Naive B cell (primary cell): ENCODE results near the gene CIZ1. TPM values are rescaled to one million over a fixed set of nuclear protein-coding genes. Genes with fewer than 3 reads are reported as not detected.

ENCODE experiments used
- ATAC-seq, 2 donors: fragments of 150-1000 bp; cut with Tn5 transposase; 2 replicates each; pipeline ENCODE4 v1.10.0; 2021; ENCODE audit warnings: low read depth in 2 of 2, mild to moderate bottlenecking in 2 of 2, moderate library complexity in 2 of 2
- DNase-seq: peaks from one replicate; pipeline ENCODE4 v3.0.0; 2022
- H3K27ac Mint-ChIP-seq, 6 donors: one replicate each; pipeline ENCODE4 v1.8.0; 2020 to 2022; ENCODE audit warnings: mild to moderate bottlenecking in 6 of 6, mixed read lengths in 6 of 6, moderate library complexity in 5 of 6, inconsistent platforms in 2 of 6
- H3K27me3 Mint-ChIP-seq, 3 donors: one replicate each; pipeline ENCODE4 v1.8.0; 2021 to 2022; ENCODE audit warnings: mixed read lengths in 3 of 3, mild to moderate bottlenecking in 1 of 3
- H3K36me3 Mint-ChIP-seq, 2 donors: one replicate each; pipeline ENCODE4 v1.8.0; 2020 to 2022; ENCODE audit warnings: mixed read lengths in 2 of 2, inconsistent platforms in 1 of 2, mild to moderate bottlenecking in 1 of 2
- H3K4me1 Mint-ChIP-seq, 3 donors: one replicate each; pipeline ENCODE4 v1.8.0; 2020 to 2022; ENCODE audit warnings: mixed read lengths in 3 of 3, inconsistent platforms in 1 of 3, mild to moderate bottlenecking in 1 of 3, moderate library complexity in 1 of 3
- H3K4me3 Mint-ChIP-seq, 8 donors: one replicate each; pipeline ENCODE4 v1.8.0; 2020 to 2022; ENCODE audit warnings: mild to moderate bottlenecking in 8 of 8, mixed read lengths in 8 of 8, moderate library complexity in 8 of 8, inconsistent platforms in 2 of 8
- H3K9me3 Mint-ChIP-seq, 7 donors: one replicate each; pipeline ENCODE4 v1.8.0; 2020 to 2022; ENCODE audit warnings: mixed read lengths in 7 of 7, mild to moderate bottlenecking in 5 of 7, inconsistent platforms in 2 of 7, moderate library complexity in 1 of 7
- polyA plus RNA-seq, 6 donors: library from polyadenylated mRNA; unstranded; fragments of 300-500 nt; fragmentation: Illumina TruSeq; gene quantifications; one replicate each; pipeline ENCODE4 v1.2.3, GENCODE V29; 2021; ENCODE audit warnings: low read depth in 6 of 6

The CIZ1 gene
- polyA plus RNA-seq, 6 donors from 2014 or later = 5.6 to 34.6 (median 9.9) TPM

DNA sequence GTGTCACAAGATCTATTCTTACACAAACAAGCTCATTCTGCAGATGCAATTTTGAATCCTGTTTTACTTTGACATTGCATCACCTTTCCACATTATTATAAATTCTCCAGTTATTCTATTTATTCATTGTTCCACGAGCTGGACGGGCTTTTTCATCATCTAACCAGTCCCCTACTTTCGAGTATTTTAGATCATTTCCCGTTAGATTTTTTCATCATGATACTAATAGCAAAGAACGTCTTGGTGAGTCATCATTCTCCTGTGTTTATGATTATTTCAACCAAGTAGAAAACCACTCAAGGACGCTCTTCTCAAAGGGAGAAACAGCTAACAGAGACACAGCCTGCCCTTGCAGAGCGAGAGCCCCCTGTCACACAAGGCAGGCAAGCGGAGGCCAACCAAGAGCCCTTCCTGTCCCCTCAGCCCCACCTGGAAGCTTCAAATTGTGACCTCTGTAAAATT, 16.2 kb downstream of the CIZ1 start:
- H3K4me3 Mint-ChIP-seq = peak overlapping the region in 1 of 8 donors; percentile 52
- no peaks in the 10 kb centered on the region for H3K36me3 Mint-ChIP-seq
- H3K27me3 Mint-ChIP-seq = no peaks in the 10 kb centered on the region

DNA sequence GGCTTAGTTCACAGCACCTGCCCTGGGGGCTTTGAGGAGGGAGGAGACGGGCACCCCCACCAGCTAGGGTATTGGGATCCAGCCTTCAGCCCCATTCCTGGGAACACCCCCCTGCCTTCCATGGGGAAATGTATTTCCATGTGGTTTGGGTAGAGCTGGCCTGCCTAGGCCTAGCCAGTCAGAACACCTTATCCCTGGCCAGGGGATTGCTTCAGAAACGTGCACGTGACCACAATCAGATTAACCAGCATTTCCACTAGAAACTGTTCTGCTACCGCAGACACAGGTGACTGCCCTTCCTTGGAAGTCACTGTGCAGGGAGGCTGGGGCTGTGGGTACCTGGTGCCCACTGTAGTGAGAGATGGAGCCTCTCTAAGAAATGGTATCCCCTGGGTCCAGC, 17.3 kb downstream of the CIZ1 start:
- peaks cover 0 to 2% (median 0%) of the 10 kb centered on the region in 3 donors for H3K4me1 Mint-ChIP-seq
- H3K9me3 Mint-ChIP-seq = no peaks in the 10 kb centered on the region
- DNase-seq (no peak), ATAC-seq (no peak)
- no peaks in the 10 kb centered on the region for H3K27me3 Mint-ChIP-seq
- peaks cover 0 to 8% of the 10 kb centered on the region in 2 donors for H3K36me3 Mint-ChIP-seq
- H3K4me3 Mint-ChIP-seq = no peak overlapping the region
- peak overlapping the region in 1 of 6 donors; percentile 51 for H3K27ac Mint-ChIP-seq

More for the DNA sequence above, 16.2 kb downstream of the CIZ1 start:
- peak overlapping the region in 1 of 6 donors; percentile 39 for H3K27ac Mint-ChIP-seq
- no peak for DNase-seq
- ATAC-seq = no peak
- H3K9me3 Mint-ChIP-seq = peaks cover 0 to 2% (median 0%) of the 10 kb centered on the region in 7 donors
- H3K4me1 Mint-ChIP-seq = no peaks in the 10 kb centered on the region

DNA sequence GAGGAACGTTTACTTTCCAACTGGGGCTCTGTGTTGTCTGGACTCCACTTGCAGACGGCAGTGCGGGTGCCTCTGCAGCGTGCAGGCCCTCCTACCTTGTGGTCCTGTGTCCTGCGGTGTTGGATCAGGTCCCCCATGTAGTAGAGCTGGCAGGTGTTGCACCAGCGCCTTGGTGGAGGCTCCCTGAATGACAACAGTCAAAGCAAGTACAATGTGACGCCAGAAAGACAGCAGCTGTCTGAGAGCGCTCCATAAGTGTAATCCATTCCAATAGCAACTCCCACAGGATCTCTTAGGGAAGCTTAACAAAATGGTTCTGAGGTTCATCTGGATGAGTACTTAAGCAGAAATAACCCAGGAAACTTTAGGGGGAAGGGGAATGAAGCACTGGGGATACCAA, 21.4 kb downstream of the CIZ1 start:
- no peaks in the 10 kb centered on the region for H3K27me3 Mint-ChIP-seq
- peaks cover 5 to 28% of the 10 kb centered on the region in 2 donors for H3K36me3 Mint-ChIP-seq
- no peaks in the 10 kb centered on the region for H3K9me3 Mint-ChIP-seq
- ATAC-seq = no peak
- H3K4me1 Mint-ChIP-seq = peaks cover 0 to 8% (median 4%) of the 10 kb centered on the region in 3 donors
- H3K4me3 Mint-ChIP-seq = no peak overlapping the region
- peak overlapping the region in 1 of 6 donors; percentile 45 for H3K27ac Mint-ChIP-seq
- DNase-seq = no peak

- Mint-ChIP-seq H3K9me3 (no peaks in the 10 kb centered on the region), H3K36me3 (peaks cover 5 to 28% of the 10 kb centered on the region in 2 donors)
Observed at GRCh38 chr9:128169492-128169891, 21.9 kb downstream of the CIZ1 start.

DNA sequence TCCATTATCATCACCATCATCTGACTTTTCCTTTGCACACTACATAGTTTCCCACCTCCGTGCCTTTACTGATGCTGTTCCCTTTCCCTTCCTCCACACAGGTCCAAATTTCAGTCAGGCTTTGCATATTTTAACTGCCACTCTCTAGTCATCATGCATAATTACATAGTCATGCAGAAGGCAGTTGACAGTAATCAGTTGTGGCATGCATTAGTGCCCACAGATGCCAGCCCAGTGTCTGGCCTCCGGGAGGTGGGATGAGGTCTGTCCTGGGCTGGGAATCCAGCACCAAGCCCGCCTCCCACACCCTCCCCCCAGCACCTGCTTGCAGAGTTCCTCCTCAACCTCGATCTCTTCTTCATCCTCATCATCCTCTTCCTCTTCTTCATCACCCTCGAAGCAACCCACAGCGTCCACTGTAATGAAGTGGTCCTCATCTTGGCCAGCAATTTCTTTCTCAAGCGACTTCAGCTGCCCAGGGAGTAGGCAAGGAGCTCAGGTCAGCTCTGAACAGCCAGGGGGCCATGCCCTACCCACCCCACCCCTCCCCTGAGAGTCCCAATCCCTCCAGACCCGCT, 22.6 kb downstream of the CIZ1 start:
- no peaks in the 10 kb centered on the region for H3K9me3 Mint-ChIP-seq
- peaks cover 5 to 28% of the 10 kb centered on the region in 2 donors for H3K36me3 Mint-ChIP-seq
- H3K4me1 Mint-ChIP-seq = peaks cover 0 to 8% (median 4%) of the 10 kb centered on the region in 3 donors
- no peaks in the 10 kb centered on the region for H3K27me3 Mint-ChIP-seq
- ATAC-seq = no peak
- H3K4me3 Mint-ChIP-seq = no peak overlapping the region
- DNase-seq = no peak
- H3K27ac Mint-ChIP-seq = peak overlapping the region in 1 of 6 donors; percentile 20

More at GRCh38 chr9:128169492-128169891, 21.9 kb downstream of the CIZ1 start:
- Mint-ChIP-seq H3K27me3 (no peaks in the 10 kb centered on the region), H3K4me1 (peaks cover 0 to 8% (median 4%) of the 10 kb centered on the region in 3 donors), H3K4me3 (no peak overlapping the region), H3K27ac (peak overlapping the region in 1 of 6 donors; percentile 72)
- ATAC-seq (no peak), DNase-seq (no peak)

DNA sequence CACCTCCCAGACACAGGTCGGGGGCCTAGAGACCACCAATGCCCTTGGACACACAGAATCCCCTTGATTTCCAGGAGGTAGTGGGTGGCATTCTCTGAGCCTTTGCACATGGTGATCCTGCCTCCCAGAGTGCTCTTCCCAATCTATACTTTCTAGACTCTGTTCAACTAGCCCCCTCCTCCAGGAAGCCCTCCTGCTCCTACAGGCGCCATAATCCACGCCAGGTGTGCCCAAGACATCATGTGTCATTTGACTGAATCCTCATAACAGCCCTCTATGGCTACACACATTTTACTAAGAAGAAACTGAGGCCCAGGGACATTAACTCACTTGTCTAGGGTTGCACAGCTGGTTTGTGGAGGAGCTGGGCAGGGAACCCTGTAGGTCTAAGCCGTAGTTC, 24.2 kb downstream of the CIZ1 start:
- Mint-ChIP-seq H3K4me3 (no peak overlapping the region), H3K36me3 (peaks cover 5 to 28% of the 10 kb centered on the region in 2 donors), H3K4me1 (peaks cover 7 to 14% (median 11%) of the 10 kb centered on the region in 3 donors), H3K27ac (no peak overlapping the region), H3K27me3 (no peaks in the 10 kb centered on the region), H3K9me3 (no peaks in the 10 kb centered on the region)
- ATAC-seq (no peak), DNase-seq (no peak)

DNA sequence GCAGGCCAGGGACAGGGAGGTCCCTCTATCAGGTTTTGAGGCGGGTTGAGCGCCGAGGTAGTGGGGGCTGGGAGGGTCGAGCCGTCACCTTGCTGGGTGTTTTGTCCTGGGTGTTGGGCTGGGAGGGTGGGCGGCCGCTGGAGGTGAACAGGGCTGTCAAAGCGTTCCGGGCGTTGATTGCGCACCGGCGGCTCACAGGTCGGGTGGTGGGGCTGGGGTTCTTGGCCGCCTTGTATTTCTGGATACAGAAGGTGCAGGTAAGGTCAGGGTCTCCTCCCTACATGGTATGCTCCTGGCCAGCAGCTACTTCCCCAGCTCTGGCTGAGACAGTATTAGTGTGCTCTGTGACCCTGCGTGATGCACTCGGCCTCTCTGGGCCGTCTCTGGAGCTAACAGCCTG, 25.2 kb downstream of the CIZ1 start:
- Mint-ChIP-seq H3K27me3 (no peaks in the 10 kb centered on the region), H3K36me3 (peaks cover 5 to 28% of the 10 kb centered on the region in 2 donors), H3K27ac (no peak overlapping the region), H3K9me3 (no peaks in the 10 kb centered on the region), H3K4me1 (peaks cover 10 to 19% (median 12%) of the 10 kb centered on the region in 3 donors), H3K4me3 (no peak overlapping the region)
- ATAC-seq (no peak), DNase-seq (no peak)

- ATAC-seq = no peak
- Mint-ChIP-seq H3K4me1 (peaks cover 12 to 25% (median 16%) of the 10 kb centered on the region in 3 donors), H3K36me3 (peaks cover 5 to 24% of the 10 kb centered on the region in 2 donors), H3K4me3 (no peak overlapping the region), H3K27ac (peak overlapping the region in 2 of 6 donors; percentile 27 to 29), H3K9me3 (no peaks in the 10 kb centered on the region), H3K27me3 (no peaks in the 10 kb centered on the region)
- DNase-seq = no peak
Observed at GRCh38 chr9:128164307-128164885, 27.0 kb downstream of the CIZ1 start.

GRCh38 chr9:128163523-128164306, 27.7 kb downstream of the CIZ1 start:
- peaks cover 3 to 17% of the 10 kb centered on the region in 2 donors for H3K36me3 Mint-ChIP-seq
- H3K27ac Mint-ChIP-seq = no peak overlapping the region
- H3K4me3 Mint-ChIP-seq = no peak overlapping the region
- no peaks in the 10 kb centered on the region for H3K9me3 Mint-ChIP-seq
- H3K27me3 Mint-ChIP-seq = no peaks in the 10 kb centered on the region
- DNase-seq (no peak), ATAC-seq (no peak)
- H3K4me1 Mint-ChIP-seq = peaks cover 15 to 24% (median 18%) of the 10 kb centered on the region in 3 donors

GRCh38 chr9:128163027-128163515, 28.3 kb downstream of the CIZ1 start:
- peak overlapping the region in 2 of 8 donors; percentile 54 to 78 for H3K4me3 Mint-ChIP-seq
- peak overlapping the region in 1 of 6 donors; percentile 32 for H3K27ac Mint-ChIP-seq

DNA sequence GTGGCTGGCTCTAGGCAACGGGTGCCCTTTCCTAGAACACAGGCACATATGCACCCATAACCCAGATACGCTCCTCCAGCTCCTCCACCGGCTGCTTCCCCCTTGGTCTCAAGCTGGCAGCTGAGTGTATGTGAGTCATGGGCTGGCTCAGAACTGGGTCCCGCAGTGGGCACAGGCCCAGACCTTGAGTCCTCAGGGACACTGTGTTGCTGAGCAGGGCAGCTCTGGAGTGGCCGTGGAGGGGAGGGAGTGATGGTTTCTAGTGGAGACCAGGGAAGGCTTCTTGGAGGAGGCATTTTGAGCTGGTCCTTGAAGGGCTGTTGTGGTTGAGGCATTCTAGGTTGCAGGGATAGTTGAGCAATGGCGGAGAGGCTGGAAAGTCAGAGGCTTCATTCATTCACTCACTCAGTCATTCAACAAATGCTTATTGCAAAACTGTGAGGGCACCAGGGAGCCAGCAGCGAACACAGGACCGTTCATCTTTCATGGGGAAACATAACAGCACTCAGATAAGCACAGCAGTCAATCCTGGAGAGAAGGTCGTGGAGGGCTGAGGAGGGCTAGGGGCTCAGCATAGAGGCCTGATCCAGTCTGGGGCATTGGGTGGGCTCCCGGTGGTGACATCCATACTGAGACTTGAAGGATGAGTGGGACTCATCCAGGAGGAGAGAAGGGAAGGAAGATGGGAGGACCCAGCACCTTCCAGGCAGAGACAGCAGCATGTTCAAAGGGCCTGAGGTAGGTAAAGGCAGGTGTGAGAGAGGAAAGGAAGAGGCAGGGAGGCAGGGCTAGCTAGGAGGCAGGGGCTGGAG, 29.0 kb downstream of the CIZ1 start:
- H3K36me3 Mint-ChIP-seq = peaks cover 0 to 13% of the 10 kb centered on the region in 2 donors
- DNase-seq (no peak), ATAC-seq (no peak)
- H3K27ac Mint-ChIP-seq = peak overlapping the region in 4 of 6 donors; percentile 32 to 86 (median 54)
- H3K9me3 Mint-ChIP-seq = no peaks in the 10 kb centered on the region
- H3K4me3 Mint-ChIP-seq = peak overlapping the region in 7 of 8 donors; percentile 22 to 89 (median 74)
- H3K27me3 Mint-ChIP-seq = no peaks in the 10 kb centered on the region
- H3K4me1 Mint-ChIP-seq = peaks cover 15 to 20% (median 18%) of the 10 kb centered on the region in 3 donors

More at GRCh38 chr9:128163027-128163515, 28.3 kb downstream of the CIZ1 start:
- ATAC-seq (no peak), DNase-seq (no peak)
- Mint-ChIP-seq H3K27me3 (no peaks in the 10 kb centered on the region), H3K36me3 (peaks cover 0 to 15% of the 10 kb centered on the region in 2 donors), H3K9me3 (no peaks in the 10 kb centered on the region), H3K4me1 (peaks cover 15 to 20% (median 18%) of the 10 kb centered on the region in 3 donors)

DNA sequence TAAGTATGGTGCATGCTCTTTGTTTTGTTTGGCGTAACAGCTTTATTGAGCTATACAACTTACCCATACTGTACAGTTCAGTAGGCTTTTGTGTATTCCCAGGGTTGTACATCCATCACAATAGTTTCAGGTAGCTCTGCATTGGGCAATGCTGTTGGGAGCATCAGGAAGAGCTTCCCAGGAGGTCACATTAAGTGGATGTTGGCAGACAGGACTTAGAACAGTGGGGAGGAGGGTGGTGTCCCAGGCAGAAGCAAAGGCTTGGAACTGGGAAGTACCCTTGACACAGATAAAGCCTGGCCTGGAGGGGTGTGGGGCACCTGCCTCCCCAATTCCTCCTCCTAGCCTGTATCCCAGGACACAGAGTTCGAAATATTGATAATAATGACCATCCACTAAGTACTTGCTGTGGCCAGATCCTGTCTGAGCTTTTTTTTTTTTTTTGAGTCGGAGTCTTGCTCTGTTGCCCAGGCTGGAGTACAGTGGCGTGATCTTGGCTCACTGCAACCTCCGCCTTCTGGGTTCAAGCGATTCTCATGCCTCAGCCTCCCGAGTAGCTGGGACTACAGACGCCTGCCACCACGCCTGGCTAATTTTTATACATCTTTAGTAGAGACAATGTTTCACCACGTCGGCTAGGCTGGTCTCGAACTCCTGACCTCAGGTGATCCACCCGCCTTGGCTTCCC, 30.0 kb downstream of the CIZ1 start:
- ATAC-seq = no peak
- peak overlapping the region; percentile 81 to 95 (median 88) for H3K4me3 Mint-ChIP-seq
- H3K27me3 Mint-ChIP-seq = no peaks in the 10 kb centered on the region
- H3K36me3 Mint-ChIP-seq = peaks cover 0 to 3% of the 10 kb centered on the region in 2 donors
- no peaks in the 10 kb centered on the region for H3K9me3 Mint-ChIP-seq
- DNase-seq = no peak
- H3K4me1 Mint-ChIP-seq = peaks cover 12 to 20% (median 18%) of the 10 kb centered on the region in 3 donors
- H3K27ac Mint-ChIP-seq = peak overlapping the region in 1 of 6 donors; percentile 11
